Neuronal stem cell (in vitro differentiated cells): Measurements from ENCODE around the gene PIM2.

Experiments
- DNase-seq: peaks from one replicate; pipeline ENCODE4 v3.0.0-alpha.2; 2013; ENCODE audit warnings: low spot score
- H2AFZ ChIP-seq: one replicate; pipeline ENCODE4 v1.6.1; 2013; ENCODE audit warnings: mild to moderate bottlenecking, low read length, inconsistent platforms
- H2AK5ac ChIP-seq: 2 replicates; pipeline ENCODE4 v1.6.1; 2013; ENCODE audit warnings: low read depth, mild to moderate bottlenecking, inconsistent platforms, low read length, moderate library complexity, mixed read lengths
- H2BK120ac ChIP-seq: 2 replicates; pipeline ENCODE4 v1.6.1; 2013; ENCODE audit warnings: low read depth, mild to moderate bottlenecking, inconsistent platforms, low read length, moderate library complexity, mixed read lengths
- H2BK12ac ChIP-seq: one replicate; pipeline ENCODE4 v1.6.1; 2013; ENCODE audit warnings: low read length, inconsistent platforms
- H2BK15ac ChIP-seq: 2 replicates; pipeline ENCODE4 v1.6.1; 2013; ENCODE audit warnings: mild to moderate bottlenecking, low read length, inconsistent platforms, mixed read lengths
- H2BK5ac ChIP-seq: one replicate; pipeline ENCODE4 v1.6.1; 2013; ENCODE audit warnings: inconsistent platforms, mild to moderate bottlenecking, low read length, moderate library complexity
- H3K14ac ChIP-seq: one replicate; pipeline ENCODE4 v1.6.1; 2013; ENCODE audit warnings: low read length, inconsistent platforms
- H3K18ac ChIP-seq: 2 replicates; pipeline ENCODE4 v1.6.1; 2013; ENCODE audit warnings: low read length, inconsistent platforms
- H3K23ac ChIP-seq: 2 replicates; pipeline ENCODE4 v1.6.1; 2013; ENCODE audit warnings: low read depth, mild to moderate bottlenecking, mixed read lengths, low read length, inconsistent platforms; ENCODE audit not compliant: poor library complexity
- H3K27ac ChIP-seq: replicated peaks from 3 replicates; pipeline ENCODE4 v1.5.1; 2013; ENCODE audit warnings: low read length, inconsistent platforms
- H3K27me3 ChIP-seq, 3 experiments: 2 replicates each; pipeline ENCODE4 v1.6.1; 2013; ENCODE audit warnings: low read length in 3 of 3, mild to moderate bottlenecking in 2 of 3, inconsistent platforms in 1 of 3, low read depth in 1 of 3, mixed read lengths in 1 of 3, moderate library complexity in 1 of 3; ENCODE audit not compliant: control insufficient read depth in 3 of 3, insufficient read depth in 3 of 3
- H3K36me3 ChIP-seq, 2 donors: replicated peaks in 1 of 2; 2 replicates each; pipeline ENCODE4 v1.6.1; 2013; ENCODE audit warnings: low read length in 2 of 2; ENCODE audit not compliant: control insufficient read depth in 2 of 2, insufficient read depth in 2 of 2
- H3K4ac ChIP-seq: 2 replicates; pipeline ENCODE4 v1.6.1; 2013; ENCODE audit warnings: inconsistent platforms, mild to moderate bottlenecking, low read length, moderate library complexity
- H3K4me1 ChIP-seq, 2 donors: 1 replicate in 1 of 2; 2 replicates in 1 of 2; pipeline ENCODE4 v1.6.1; 2013; ENCODE audit warnings: low read length in 2 of 2, low read depth in 1 of 2; ENCODE audit not compliant: control insufficient read depth in 2 of 2, insufficient read depth in 1 of 2
- H3K4me2 ChIP-seq: one replicate; pipeline ENCODE4 v1.6.1; 2013; ENCODE audit warnings: mild to moderate bottlenecking, low read length, inconsistent platforms; ENCODE audit not compliant: insufficient read depth, poor library complexity, severe bottlenecking
- H3K4me3 ChIP-seq, 2 donors: 2 replicates each; pipeline ENCODE4 v1.5.1; 2013; ENCODE audit warnings: low read length in 2 of 2, mild to moderate bottlenecking in 2 of 2, inconsistent platforms in 1 of 2, moderate library complexity in 1 of 2
- H3K79me1 ChIP-seq: one replicate; pipeline ENCODE4 v1.6.1; 2013; ENCODE audit warnings: low read depth, mild to moderate bottlenecking, inconsistent platforms, low read length, moderate library complexity
- H3K9ac ChIP-seq: one replicate; pipeline ENCODE4 v1.6.1; 2013; ENCODE audit warnings: mild to moderate bottlenecking, low read depth, low read length, inconsistent platforms; ENCODE audit not compliant: poor library complexity
- H3K9me3 ChIP-seq, 2 donors: replicated peaks in 1 of 2; 2 replicates each; pipeline versions ENCODE3 to v1.6.1; 2013; ENCODE audit warnings: low read length in 2 of 2, mild to moderate bottlenecking in 2 of 2, inconsistent platforms in 1 of 2, low read depth in 1 of 2, mixed read lengths in 1 of 2, moderate library complexity in 1 of 2; ENCODE audit not compliant: control insufficient read depth in 2 of 2, insufficient read depth in 1 of 2
- H4K8ac ChIP-seq: one replicate; pipeline ENCODE4 v1.6.1; 2013; ENCODE audit warnings: low read depth, mild to moderate bottlenecking, inconsistent platforms, low read length, moderate library complexity
- H4K91ac ChIP-seq: one replicate; pipeline ENCODE4 v1.6.1; 2013; ENCODE audit warnings: low read length, low read depth, mild to moderate bottlenecking, inconsistent platforms; ENCODE audit not compliant: poor library complexity
- WGBS, 2 donors: extraction: QIAGEN DNeasy Blood & Tissue Kit; methylation state at CpG; one replicate each; pipeline ENCODE4 v1.1.7; 2013; ENCODE audit warnings: missing lambda C conversion rate in 2 of 2, mixed read lengths in 1 of 2; ENCODE audit not compliant: insufficient read length in 2 of 2, insufficient replicate concordance in 1 of 2; ENCODE audit errors: extremely low coverage in 2 of 2; 5-methylcytosine and 5-hydroxymethylcytosine counted together

The PIM2 gene

DNA sequence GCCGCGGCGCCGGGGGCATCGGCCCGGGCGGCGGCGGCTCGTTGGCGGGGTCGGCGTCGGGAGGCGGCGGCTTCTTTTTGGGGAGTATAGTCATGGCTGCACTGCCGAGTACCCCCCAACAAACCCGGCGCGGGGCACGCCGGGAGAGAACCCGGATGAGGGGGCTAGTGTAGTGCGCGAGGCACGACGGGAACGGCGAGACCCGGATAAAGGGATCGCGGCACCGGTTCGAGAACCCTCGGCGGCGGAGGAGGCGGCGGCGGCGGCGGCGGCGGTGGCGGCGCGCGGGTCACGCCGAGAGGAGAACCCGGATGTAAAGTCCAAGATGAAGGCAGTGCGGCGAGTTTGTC lies 38.6 kb upstream of the PIM2 start, which contains the start of gene OTUD5:
Gene OTUD5, minus strand, starts transcription at position 131 of the 350 bp plus-strand sequence. Its CDS starts 37 bp downstream, at position 94.
- no peaks in the 10 kb centered on the region for H3K27me3 ChIP-seq
- no peak within 1 kb of the TSS for H2BK120ac ChIP-seq
- no peak within 1 kb of the TSS for H2BK15ac ChIP-seq
- peak within 1 kb of the TSS; percentile 89 for H3K18ac ChIP-seq
- H2AK5ac ChIP-seq, result peak within 1 kb of the TSS; percentile 81
- no peak within 1 kb of the TSS for H4K8ac ChIP-seq
- DNase-seq, result no peak
- peaks cover 1 to 4% of the 10 kb centered on the region in 2 donors for H3K4me1 ChIP-seq
- peak within 1 kb of the TSS; percentile 57 for H3K4me2 ChIP-seq
- peak within 1 kb of the TSS; percentile 82 for H2BK5ac ChIP-seq
- H2AFZ ChIP-seq, result peak within 1 kb of the TSS; percentile 84
- no peak within 1 kb of the TSS for H3K4ac ChIP-seq
- H3K23ac ChIP-seq, result peak within 1 kb of the TSS; percentile 85
- peak within 1 kb of the TSS; percentile 98 for H3K27ac ChIP-seq
- peak within 1 kb of the TSS; percentile 56 for H3K14ac ChIP-seq
- H3K79me1 ChIP-seq, result peaks cover 7% of the 10 kb centered on the region
- no CpG with 5 or more reads among the region's 53 CpGs for WGBS, 2 donors
- H2BK12ac ChIP-seq, result peak within 1 kb of the TSS; percentile 41
- no peak within 1 kb of the TSS for H4K91ac ChIP-seq
- H3K4me3 ChIP-seq, result peak within 1 kb of the TSS; percentile 77 to 96
- H3K9ac ChIP-seq, result peak within 1 kb of the TSS; percentile 96
- no peaks in the 10 kb centered on the region for H3K9me3 ChIP-seq
- H3K36me3 ChIP-seq, result peaks cover 11 to 23% of the 10 kb centered on the region in 2 donors

- Histone ChIP-seq H4K91ac (no peak overlapping the region), H3K36me3 (peaks cover 11 to 27% of the 10 kb centered on the region in 2 donors), H3K4me2 (peak overlapping the region; percentile 57), H3K4me1 (peaks cover 1 to 4% of the 10 kb centered on the region in 2 donors), H3K27ac (peak overlapping the region; percentile 58), H3K79me1 (peaks cover 7% of the 10 kb centered on the region), H2AK5ac (peak overlapping the region; percentile 81), H3K9ac (peak overlapping the region; percentile 96), H3K4me3 (peak overlapping the region; percentile 77 to 93), H3K27me3 (no peaks in the 10 kb centered on the region), H3K4ac (no peak overlapping the region), H2BK5ac (peak overlapping the region; percentile 82), H2BK15ac (no peak overlapping the region), H3K14ac (peak overlapping the region; percentile 56), H3K9me3 (no peaks in the 10 kb centered on the region), H2AFZ (no peak overlapping the region), H3K23ac (peak overlapping the region; percentile 85), H2BK12ac (peak overlapping the region; percentile 41), H3K18ac (peak overlapping the region; percentile 57), H2BK120ac (no peak overlapping the region), H4K8ac (no peak overlapping the region)
- no peak for DNase-seq
- WGBS, 2 donors, result no CpG with 5 or more reads among the region's 61 CpGs
These were observed 38.0 kb upstream of the PIM2 start for GRCh38 chrX:48956728-48957414.

DNA sequence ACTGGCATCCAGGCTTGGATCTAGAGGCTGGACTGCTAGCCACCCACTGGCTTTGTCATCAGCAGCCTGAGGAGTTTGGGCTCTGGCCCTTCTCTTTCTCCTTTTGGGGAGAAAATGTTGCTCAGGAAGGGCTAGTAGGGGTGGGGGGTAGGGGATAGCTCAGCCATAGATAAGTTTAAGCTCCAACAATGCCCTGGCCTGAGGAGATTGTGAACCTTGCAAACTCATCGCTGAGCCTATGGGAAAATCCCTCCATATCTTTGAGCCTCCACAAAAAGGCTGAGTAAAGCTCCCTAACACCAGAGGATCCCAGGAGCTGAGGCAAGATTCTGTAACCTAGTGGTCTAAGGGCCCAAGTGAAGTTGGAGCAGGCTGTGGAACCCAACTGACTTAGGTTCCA lies 29.8 kb upstream of the PIM2 start:
- no peak overlapping the region for H3K18ac ChIP-seq
- no peak overlapping the region for H2AK5ac ChIP-seq
- no peak overlapping the region for H3K4me2 ChIP-seq
- H3K4ac ChIP-seq, result no peak overlapping the region
- no peak overlapping the region for H3K9ac ChIP-seq
- no peak for DNase-seq
- no peak overlapping the region for H3K4me3 ChIP-seq
- no peak overlapping the region for H3K14ac ChIP-seq
- no peaks in the 10 kb centered on the region for H3K9me3 ChIP-seq
- peaks cover 2 to 17% of the 10 kb centered on the region in 2 donors for H3K36me3 ChIP-seq
- WGBS, 2 donors, result no CpG with 5 or more reads among the region's 1 CpG
- H4K8ac ChIP-seq, result no peak overlapping the region
- no peak overlapping the region for H2BK12ac ChIP-seq
- no peak overlapping the region for H2AFZ ChIP-seq
- no peak overlapping the region for H2BK15ac ChIP-seq
- H2BK120ac ChIP-seq, result no peak overlapping the region
- peaks cover 1% of the 10 kb centered on the region for H3K79me1 ChIP-seq
- no peak overlapping the region for H3K23ac ChIP-seq
- no peaks in the 10 kb centered on the region for H3K27me3 ChIP-seq
- H4K91ac ChIP-seq, result no peak overlapping the region
- no peak overlapping the region for H2BK5ac ChIP-seq
- no peaks in the 10 kb centered on the region for H3K4me1 ChIP-seq
- H3K27ac ChIP-seq, result no peak overlapping the region

DNA sequence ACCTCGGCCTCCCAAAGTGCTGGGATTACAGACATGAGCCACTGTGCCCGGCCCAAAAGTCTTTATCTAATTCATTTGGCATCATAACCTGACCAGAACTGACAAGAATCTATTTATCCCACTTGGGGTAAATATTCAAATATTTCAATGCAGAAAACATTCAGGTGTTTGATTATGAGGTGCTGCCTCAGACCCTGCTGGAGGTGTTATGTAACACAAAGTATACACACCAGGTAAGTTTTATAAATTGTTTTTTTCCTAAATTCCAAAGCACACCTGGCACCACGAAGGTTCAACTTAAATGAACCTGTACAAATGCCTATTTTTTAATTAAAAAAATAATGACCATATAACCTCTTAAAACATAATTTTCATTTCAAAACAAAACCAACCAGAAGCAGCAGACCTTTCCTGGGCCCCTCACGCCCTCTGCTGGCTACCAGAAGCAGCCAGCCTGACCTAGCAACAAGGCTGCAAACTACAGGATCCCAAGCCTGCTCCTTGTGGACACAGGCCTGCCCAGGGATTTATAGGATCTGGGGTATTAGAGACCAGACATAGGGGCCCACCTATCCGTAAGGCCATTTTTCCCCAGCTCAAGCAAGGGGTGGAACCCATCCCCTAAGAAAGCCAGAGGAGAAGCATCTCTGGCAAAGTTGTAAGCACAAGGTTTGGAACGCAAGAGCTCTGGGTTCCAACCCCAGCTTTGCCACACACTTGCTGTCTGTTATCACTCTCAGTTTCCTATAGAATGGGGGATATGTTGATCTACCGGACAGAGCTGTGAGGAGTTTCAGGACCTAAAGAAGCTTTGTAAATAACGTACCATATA lies 26.9 kb upstream of the PIM2 start:
- Histone ChIP-seq H2BK12ac (no peak overlapping the region), H3K79me1 (peaks cover 2% of the 10 kb centered on the region), H3K27ac (no peak overlapping the region), H3K4me3 (no peak overlapping the region), H3K4me2 (no peak overlapping the region), H3K27me3 (no peaks in the 10 kb centered on the region), H3K18ac (no peak overlapping the region), H2BK15ac (no peak overlapping the region), H3K4ac (no peak overlapping the region), H3K14ac (no peak overlapping the region), H3K9ac (no peak overlapping the region), H3K9me3 (no peaks in the 10 kb centered on the region), H2BK5ac (no peak overlapping the region), H3K23ac (no peak overlapping the region), H4K8ac (no peak overlapping the region), H2BK120ac (no peak overlapping the region), H2AK5ac (no peak overlapping the region), H4K91ac (no peak overlapping the region), H3K36me3 (peaks cover 4 to 25% of the 10 kb centered on the region in 2 donors), H3K4me1 (no peaks in the 10 kb centered on the region), H2AFZ (no peak overlapping the region)
- DNase-seq, result no peak
- no CpG with 5 or more reads among the region's 8 CpGs for WGBS, 2 donors
